HL-60 (cell line): ENCODE data around the gene RAB17.

Experiments
- DNase-seq, 2 experiments: peaks; one replicate each; pipeline ENCODE4 v3.0.0-alpha.2; 2010 to 2020; ENCODE audit warnings: low read depth in 1 of 2, low spot score in 1 of 2
- H3K27ac ChIP-seq: fragments of 250-450 bp; sonication (Bioruptor Pico); replicated peaks from 2 replicates; pipeline ENCODE4 v1.5.1; 2020; ENCODE audit warnings: mild to moderate bottlenecking, moderate library complexity
- H3K27me3 ChIP-seq: fragments of 250-450 bp; sonication (Bioruptor Pico); 2 replicates; pipeline ENCODE4 v1.5.1; 2021; ENCODE audit warnings: mild to moderate bottlenecking, moderate library complexity; ENCODE audit not compliant: insufficient read depth, poor library complexity, severe bottlenecking
- H3K4me3 ChIP-seq: replicated peaks from 2 replicates; pipeline ENCODE4 v1.5.1; 2011; ENCODE audit warnings: mild to moderate bottlenecking, control low read depth, low read length; ENCODE audit not compliant: insufficient read depth
- CTCF ChIP-seq: IDR thresholded peaks from one replicate; pipeline ENCODE4 v1.5.1; 2011; ENCODE audit warnings: low read length, control low read depth, inconsistent platforms; ENCODE audit not compliant: insufficient read depth
- GABPA ChIP-seq: IDR thresholded peaks from 2 replicates; pipeline ENCODE4 v1.6.1; 2012; ENCODE audit warnings: low read depth
- POLR2AphosphoS5 ChIP-seq: IDR thresholded peaks from 2 replicates; pipeline ENCODE4 v1.6.1; 2012; ENCODE audit warnings: low read depth
- REST ChIP-seq: IDR thresholded peaks from 2 replicates; pipeline ENCODE4 v1.6.1; 2012; ENCODE audit warnings: low read depth; ENCODE audit not compliant: insufficient replicate concordance
- SPI1 ChIP-seq: IDR thresholded peaks from 2 replicates; pipeline ENCODE4 v1.6.1; 2012; ENCODE audit warnings: low read depth, mild to moderate bottlenecking, borderline replicate concordance

RAB17 gene

GRCh38 chr2:237617587-237617982 lies 27.1 kb upstream of the RAB17 start:
- TF ChIP-seq REST, result no peak
- no peak for TF ChIP-seq SPI1
- no peak for TF ChIP-seq GABPA
- TF ChIP-seq POLR2AphosphoS5, result no peak
- no peak for TF ChIP-seq CTCF
- no peak overlapping the region for H3K27ac ChIP-seq
- DNase-seq, result no peak
- peaks cover 8% of the 10 kb centered on the region for H3K27me3 ChIP-seq
- no peak overlapping the region for H3K4me3 ChIP-seq

- Histone ChIP-seq H3K27ac (no peak overlapping the region), H3K4me3 (no peak overlapping the region), H3K27me3 (peaks cover 8% of the 10 kb centered on the region)
- no peak for DNase-seq
- TF ChIP-seq REST (no peak), GABPA (no peak), SPI1 (no peak), CTCF (no peak), POLR2AphosphoS5 (no peak)
These were observed 26.4 kb upstream of the RAB17 start for GRCh38 chr2:237616734-237617586.

GRCh38 chr2:237616373-237616733 lies 25.8 kb upstream of the RAB17 start:
- no peak for DNase-seq
- TF ChIP-seq CTCF, result no peak
- Histone ChIP-seq H3K4me3 (no peak overlapping the region), H3K27ac (no peak overlapping the region), H3K27me3 (peaks cover 3% of the 10 kb centered on the region)
